GM21360 (cell line): ENCODE results near the gene MYCN.
"Not testable (repeated sequence)": the region's sequence is repeated elsewhere in the genome, so short reads cannot be mapped to it uniquely, and the experiment has no call there.

Experiments used
- ATAC-seq: cut with Tn5 transposase; IDR thresholded peaks from one replicate; pipeline ENCODE4 v1.9.1; 2021; ENCODE audit warnings: mild to moderate bottlenecking, moderate library complexity; ENCODE audit not compliant: unreplicated experiment

MYCN gene

DNA sequence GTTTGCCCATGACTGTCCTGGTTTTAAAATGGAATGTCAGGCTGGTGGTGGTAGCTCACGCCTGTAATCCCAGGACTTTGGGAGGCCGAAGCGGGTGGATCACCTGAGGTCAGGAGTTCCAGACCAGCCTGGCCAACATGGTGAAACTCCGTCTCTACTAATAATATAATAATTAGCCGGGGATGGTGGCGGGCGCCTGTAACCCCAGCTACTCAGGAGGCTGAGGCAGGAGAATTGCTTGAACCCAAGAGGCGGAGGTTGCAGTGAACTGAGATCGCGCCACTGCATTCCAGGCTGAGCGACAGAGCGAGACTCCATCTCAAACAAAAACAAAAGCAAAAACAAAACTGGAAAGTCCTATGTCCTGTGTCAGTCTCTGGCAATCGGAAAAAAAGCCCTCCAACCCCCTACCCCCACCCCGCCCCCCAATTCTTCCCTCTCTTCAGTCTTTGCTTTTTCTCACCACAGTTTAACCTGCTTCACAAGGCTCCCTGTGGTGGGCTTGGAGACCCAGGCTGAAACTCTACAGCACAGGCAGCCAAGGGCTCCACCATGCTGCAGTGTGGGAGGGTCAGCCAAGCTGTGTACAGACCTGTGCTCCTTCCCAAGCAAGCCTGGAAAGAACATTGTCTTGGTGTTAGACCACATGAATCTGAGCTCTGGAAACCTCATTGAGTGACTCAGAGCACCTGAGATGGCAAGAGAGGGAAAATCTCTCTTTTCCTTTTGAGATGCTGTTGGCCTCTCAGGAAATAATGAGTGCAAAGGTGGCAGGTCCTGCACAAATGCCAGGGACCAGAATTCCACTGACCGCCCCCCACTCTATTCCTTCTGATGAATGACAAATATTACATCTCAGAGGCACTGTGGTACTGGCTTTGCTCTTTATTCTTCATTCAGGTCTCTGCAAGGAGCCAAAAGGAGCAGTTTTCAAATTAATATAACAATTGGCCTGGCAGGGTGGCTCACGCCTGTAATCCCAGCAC, 16.7 kb downstream of the MYCN start:
- no peak for ATAC-seq

DNA sequence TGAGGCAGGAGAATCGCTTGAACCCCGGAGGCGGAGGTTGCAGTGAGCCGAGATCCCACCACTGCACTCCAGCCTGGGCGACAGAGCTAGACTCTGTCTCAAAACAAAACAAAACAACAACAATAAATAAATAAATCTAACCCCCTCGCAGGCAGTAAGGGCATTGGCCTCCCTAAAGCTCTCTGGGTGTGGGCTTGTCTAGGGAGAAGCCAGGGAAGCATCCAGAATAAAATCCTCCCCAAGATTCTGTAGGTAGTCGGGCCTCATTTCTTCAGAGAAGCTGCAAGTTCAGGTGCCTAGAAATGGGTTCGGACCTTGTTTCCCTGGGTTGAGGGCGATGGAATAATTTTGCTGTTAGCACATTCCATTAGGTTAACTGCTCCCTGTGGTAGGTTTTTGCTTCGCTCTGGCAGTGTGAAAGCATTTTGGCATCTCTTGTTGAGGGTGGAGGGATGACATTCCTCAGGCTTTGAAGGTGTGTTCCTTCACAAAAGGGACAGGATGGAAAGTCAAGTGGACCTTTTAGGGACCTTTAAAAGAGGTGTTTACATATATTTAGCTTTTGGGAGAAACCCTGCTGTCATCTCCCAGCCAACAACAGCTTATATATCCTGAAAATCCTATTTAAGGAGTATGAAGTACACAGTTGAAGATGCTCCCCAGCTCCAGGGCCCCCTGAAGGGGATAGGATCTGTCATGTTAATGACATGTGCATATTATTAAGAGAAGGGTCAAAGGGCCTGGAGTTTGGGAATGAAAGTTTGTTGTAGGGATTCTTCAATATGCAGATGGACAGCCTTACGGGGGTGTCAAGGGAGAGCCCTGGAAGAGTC, 17.7 kb downstream of the MYCN start:
- no peak for ATAC-seq

DNA sequence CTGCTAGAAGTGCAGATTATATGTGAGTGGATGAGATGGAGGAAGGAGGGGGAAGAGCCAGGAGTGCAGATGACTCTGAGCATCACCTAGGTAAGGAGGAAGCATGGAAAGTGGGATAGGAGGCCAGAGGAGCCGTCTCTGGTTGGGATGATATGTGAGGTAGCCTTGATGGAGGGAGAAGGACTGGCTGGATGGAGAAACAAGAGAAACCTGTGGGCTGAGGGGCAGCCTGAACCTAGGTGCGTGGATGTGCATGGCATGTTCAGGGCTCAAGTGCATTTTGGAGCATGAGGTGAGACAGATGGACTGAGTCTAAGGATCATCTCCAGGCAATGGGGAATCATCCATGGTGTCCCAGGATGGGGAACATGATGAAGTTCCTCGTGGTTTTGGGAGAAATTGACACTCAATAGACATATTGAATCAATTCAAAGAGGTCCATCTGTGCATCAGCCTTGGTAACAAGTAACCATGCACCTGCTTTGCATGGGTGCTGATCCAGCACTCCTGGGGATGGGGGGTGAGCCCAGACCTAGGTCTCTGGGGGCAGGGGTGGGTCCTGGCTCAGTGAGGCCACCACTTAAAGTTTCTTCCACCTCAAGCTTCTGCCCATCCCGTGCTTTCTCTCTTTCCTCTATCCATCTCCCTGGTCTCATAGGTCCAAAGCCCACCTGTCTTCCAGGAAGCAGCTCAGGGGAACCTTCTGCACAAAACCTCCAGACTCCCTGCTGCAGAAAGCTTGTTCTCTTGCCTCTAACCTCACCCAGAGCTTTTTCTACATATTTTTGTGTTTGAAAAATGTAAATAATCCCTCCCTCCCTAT, 19.2 kb downstream of the MYCN start:
- no peak for ATAC-seq

GRCh38 chr2:15960154-15960520, 19.8 kb downstream of the MYCN start:
- ATAC-seq, result not testable (repeated sequence)

GRCh38 chr2:15963109-15963976, 23.0 kb downstream of the MYCN start:
- not testable (repeated sequence) for ATAC-seq

DNA sequence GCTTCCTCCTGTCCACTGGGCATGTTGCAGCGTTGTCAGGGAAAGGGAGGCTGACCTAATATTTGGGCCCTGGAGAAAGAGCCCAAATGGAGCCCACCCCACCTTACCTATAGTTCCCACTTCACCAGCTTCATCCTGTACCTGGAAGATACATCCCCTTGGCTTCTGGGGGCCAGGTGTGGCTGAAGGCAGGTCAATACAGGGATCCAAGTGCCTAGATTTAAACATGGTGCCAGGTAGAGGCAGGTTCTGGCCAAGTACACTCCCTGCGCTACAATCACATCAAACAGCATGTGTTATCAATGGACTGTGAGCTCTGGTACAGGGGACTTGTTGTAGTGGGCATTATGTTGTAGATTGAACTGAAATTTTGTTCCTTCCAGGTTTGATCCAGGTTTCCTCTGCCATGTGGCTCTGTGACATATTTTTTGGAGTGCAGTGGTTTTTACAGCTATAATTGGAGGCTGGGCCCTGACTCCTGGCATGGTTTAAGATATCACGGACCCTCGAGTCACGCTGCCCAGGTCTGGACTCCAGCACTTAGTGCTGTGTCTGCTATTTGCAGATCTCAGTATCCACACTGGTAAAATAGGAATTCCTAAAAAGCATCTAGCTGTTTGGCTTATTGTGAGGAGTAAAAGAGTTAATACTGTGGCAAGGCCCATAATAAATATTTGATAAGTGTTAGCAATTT, 23.8 kb downstream of the MYCN start:
- ATAC-seq, result no peak

DNA sequence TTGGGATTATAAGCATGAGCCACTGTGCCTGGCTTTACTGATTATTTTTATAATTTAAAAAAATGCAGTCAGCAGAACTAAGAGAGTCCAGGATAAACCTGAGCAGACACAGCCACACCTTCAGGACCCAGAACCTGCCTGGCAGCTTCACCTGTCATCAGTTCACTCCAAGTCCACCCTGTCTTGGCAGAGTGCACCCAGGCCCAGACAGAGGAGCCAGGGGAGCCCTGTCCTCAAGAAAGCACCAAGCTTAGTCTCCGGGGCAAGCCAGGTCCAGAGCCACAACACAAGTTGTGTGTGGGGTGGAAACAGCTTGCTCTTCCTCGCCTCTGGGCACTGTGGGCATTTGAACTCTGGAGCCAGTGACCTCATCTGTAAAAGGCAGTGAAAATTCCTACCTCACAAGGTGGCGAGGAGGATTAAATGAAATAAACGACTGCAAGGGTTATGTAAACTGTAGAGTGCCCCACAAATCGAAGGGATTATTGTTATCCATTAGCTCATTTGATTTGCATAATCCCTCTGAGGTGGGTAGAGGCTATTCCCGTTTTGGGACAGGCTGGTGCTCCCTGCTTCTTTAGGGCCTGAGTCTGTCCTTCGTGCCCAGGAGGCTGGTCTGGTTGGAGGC, 24.7 kb downstream of the MYCN start:
- no peak for ATAC-seq

GRCh38 chr2:15965564-15966019, 25.2 kb downstream of the MYCN start:
- no peak for ATAC-seq

DNA sequence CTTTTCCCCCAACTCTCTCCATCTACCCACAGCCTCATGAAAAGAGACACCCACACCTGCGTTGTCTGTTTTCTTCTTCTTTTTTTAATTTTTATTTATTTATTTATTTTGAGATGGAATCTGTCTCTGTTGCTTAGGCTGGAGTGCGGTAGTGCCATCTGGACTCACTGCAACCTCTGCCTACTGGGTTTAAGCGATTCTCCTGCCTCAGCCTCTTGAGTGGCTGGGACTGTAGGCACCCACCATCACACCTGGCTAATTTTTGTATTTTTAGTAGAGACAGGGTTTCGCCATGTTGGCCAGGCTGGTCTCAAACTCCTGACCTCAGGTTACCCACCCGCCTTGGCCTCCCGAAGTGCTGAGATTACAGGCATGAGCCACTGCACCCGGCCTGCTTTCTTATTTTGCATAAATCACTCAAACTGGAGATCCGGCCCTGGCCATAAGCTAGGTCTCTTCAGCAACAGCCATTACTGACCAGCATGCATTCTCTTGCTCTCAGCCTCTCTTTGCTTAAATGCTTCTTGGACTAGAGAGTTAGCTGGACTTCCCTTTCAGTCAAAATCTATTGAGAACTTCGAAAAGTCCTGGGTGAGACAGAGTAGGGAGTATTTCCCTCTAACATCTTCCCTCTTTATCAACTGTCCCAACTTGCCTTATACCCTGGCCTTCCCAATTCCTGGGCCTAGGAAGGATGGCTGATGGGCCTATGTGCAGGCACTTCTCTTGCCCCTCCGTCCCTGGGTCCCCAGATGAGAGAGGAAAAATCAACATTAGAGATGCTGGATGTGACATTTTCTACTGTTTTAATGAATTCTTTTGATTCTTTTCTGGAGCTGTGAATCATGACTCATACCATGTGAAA, 27.3 kb downstream of the MYCN start:
- ATAC-seq, result no peak

GRCh38 chr2:15968280-15969178, 28.2 kb downstream of the MYCN start:
- no peak for ATAC-seq

DNA sequence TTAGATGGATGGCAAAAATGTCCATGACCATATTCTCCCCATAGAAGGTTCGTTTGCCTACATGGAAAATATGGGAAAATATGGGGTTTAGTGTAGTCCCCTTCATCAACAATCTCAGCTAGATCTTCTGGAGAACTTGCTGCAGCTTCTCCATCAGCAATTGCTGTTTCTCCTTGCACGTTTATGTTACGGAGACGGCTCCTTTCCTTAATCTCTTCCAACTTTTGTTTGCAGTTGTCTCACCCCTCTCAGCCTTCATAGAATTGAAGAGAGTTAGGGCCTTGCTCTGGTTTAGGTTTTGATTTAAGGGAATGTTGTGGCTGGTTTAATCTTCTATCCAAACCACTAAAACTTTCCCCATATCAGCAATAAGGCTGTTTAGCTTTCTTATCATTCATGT, 28.9 kb downstream of the MYCN start:
- no peak for ATAC-seq

DNA sequence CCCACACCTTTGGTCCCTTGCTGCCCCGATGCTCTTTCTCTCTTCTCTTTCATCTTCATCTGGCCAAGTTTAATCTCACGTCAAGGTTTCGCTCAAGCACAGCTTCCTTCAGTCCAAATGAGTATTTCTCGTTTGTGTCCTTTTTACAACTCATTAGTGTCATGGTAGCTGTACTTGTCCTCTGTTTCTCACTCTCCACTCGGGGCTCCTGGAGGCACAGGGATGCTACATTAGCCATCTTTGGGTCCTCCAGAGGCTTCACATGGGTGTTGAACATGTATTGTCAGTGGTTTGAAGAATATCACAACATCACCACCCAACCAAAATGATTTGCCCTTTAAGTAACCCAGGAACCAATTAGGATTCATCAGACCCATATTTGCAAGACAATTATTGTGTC, 30.4 kb downstream of the MYCN start:
- ATAC-seq, result no peak

DNA sequence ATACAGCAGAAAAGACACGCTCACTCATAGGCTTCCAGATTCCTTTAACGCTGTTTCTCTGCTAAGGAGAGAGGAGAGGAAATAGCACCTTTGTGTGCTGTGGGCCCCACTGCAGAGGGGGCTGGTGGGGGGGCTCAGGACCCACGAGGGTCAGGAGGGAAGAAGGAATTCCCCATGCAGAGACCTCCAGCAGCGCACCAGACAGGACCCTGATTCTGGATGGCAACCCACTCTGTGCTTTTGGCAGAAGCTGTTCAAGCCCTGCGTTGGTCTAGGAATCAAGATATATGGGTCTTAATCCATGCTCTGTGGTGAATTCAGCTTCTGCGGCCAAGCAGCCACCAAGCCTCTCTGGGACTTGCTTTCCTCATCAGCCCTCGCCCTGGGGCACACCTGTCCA, 31.0 kb downstream of the MYCN start:
- no peak for ATAC-seq

- no peak for ATAC-seq
Observed at GRCh38 chr2:15971831-15972522, 31.6 kb downstream of the MYCN start.

DNA sequence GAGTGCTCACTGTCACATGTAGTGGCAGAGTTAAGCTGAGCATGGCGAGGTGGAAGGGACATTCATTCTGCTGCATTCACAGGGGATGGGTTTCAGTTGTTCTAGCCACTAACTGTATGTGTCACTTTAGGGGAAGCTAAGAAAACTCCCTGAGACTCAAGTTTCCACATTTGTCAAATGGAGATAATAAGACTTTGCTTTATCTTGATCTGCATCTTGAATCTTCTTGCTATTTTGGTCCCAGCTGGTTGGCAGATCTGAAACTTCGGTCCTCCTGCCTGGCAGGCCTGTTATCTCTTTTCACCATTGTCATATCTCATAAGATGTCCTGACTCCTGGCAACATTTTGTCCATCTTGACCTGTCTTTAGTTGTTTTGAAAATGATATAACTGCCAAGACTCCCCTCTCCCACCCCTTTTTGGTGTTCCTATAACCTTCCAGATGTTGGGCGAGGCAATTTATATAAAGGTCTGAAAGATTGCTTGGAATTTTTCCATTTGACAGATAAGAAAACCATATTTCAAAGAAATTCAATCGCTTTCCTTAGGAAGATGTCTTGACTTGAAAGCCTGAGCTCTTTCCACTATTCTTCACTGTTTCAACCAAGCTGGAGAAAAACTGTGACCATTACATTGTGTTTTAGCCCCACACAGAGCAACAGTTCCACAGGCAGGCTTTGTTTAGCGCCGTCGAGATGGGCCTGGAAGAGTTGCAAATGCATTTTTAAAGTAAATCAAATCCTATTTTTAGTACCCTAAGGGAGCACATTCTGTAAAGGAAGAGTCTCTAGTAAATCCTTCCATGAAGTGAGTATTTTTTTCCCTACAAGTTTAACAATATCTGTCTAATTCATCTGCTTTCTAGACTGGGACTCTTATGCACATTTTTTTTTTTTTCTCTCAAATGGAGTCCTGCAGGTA, 33.4 kb downstream of the MYCN start:
- ATAC-seq, result no peak
